ENCODE measurements around the gene NECTIN3. TPM values are rescaled to one million over a fixed set of nuclear protein-coding genes. Genes with fewer than 3 reads are reported as not detected.

The NECTIN3 gene
- total RNA-seq, 2 donors from 2014 or later = 3.5 to 5.9 TPM

DNA sequence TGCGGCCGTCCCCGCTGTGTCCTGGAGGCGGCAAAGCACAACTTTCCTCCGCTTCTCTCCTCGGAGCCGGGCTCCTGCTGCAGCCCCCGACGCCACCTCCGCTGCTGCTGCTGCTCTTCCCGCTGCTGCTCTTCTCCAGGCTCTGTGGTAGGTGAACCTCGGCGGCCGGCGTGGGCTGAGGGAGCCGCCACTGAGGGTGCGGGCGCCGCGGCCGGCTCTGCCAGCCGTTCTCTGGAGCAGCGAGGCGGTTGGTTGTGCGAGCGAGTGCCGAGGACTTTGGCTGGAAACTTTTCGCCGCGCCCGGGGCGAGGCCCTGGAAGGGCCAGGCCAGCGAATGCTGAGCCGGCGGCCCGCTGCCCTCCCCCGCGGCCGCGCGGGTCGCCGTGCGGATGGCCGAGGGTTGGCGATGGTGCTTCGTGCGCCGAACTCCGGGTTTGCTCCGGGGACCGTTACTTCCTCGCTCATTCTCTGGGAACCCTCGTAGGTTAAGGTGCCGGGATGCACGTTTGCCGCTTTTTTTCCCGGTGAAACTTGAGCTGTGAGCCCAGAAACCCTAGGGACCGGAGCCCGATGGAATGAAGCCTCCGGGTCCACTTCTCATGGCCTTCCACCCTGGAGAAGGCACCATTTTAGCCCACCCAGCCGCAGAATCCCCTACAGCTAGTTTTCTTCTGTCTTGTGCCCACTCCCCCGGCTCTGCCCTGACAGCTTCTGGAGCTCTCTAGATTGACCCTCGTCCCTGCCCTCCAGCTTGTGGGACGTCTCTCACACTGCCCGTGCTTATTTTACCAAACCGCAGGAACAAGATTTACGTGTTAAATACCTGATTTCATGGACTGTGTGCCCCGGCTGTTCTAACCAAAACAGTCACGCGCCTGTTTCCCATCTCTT, 660 bp downstream of the NECTIN3 start:
- Mint-ChIP-seq H3K36me3 (peaks cover 5 to 13% of the 10 kb centered on the region in 2 donors), H3K9me3 (no peaks in the 10 kb centered on the region), H3K27ac (peak overlapping the region in 1 of 2 donors; percentile 68)
- DNase-seq (ENCODE audit: low spot score in 2 of 2) = peak; percentile 28 to 58
- ATAC-seq = peak; percentile 39 to 43

DNA sequence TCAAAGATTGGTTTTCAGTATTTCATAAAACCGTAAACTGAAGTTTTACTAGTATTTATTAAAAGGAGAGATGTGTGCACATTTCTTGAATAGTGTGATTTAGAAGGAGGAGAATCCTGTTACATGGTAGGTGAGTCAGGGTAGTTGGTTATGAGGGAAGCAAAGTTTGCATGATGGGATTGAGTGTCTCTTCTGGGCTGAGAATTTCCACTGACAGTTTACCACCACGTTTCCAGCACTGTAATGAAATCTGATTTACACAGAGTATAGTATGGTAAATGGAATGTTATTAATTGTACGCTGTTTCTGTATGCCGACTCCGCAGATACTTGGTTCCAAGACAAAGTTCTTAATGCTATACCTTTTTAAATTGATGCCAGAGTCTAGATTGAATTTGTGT, 1.6 kb downstream of the NECTIN3 start:
- no peak for DNase-seq (ENCODE audit: low spot score in 2 of 2)
- Mint-ChIP-seq H3K27ac (no peak overlapping the region), H3K9me3 (no peaks in the 10 kb centered on the region), H3K36me3 (peaks cover 5 to 13% of the 10 kb centered on the region in 2 donors)
- no peak for ATAC-seq

DNA sequence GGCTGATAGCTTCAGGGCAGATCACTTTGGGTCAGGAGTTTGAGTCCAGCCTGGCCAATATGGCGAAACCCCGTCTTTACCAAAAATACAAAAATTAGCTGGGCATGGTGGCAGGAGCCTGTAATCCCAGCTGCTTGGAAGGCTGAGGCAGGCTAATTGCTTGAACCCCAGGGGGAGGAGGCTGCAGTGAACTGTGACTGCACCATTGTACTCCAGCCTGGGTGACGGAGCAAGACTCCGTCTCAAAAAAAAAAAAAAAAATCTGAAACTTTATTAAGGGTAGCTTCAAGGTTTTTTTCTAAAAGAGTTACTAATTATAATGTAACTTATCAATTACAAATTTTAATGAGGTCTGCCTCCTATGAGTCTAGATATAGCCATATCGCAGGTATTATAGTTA, 5.1 kb downstream of the NECTIN3 start:
- Mint-ChIP-seq H3K27ac (no peak overlapping the region), H3K36me3 (peaks cover 5 to 13% of the 10 kb centered on the region in 2 donors), H3K9me3 (no peaks in the 10 kb centered on the region)
- ATAC-seq (no peak), DNase-seq (ENCODE audit: low spot score in 2 of 2) (no peak)

DNA sequence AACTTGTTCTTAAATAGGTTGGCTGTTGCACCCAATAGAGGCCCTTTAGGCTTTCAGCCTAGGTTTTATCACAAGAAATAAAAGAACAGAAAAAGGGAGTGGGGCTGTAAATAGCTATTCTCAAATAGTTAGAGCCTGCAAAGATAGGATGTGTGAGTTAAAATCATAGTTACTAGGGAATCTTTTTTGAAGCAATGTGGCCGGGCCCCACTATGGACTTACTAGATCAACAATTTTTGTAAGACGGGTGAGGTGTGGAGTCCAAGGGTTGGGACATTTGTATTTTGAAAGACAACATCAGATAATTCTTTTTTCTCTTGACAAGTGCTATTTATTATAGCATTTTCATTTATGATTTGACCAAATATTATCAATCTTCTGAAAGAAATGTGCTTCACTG, 5.8 kb downstream of the NECTIN3 start:
- DNase-seq (ENCODE audit: low spot score in 2 of 2) = no peak
- ATAC-seq = no peak
- Mint-ChIP-seq H3K36me3 (peaks cover 5 to 11% of the 10 kb centered on the region in 2 donors), H3K9me3 (no peaks in the 10 kb centered on the region), H3K27ac (no peak overlapping the region)

DNA sequence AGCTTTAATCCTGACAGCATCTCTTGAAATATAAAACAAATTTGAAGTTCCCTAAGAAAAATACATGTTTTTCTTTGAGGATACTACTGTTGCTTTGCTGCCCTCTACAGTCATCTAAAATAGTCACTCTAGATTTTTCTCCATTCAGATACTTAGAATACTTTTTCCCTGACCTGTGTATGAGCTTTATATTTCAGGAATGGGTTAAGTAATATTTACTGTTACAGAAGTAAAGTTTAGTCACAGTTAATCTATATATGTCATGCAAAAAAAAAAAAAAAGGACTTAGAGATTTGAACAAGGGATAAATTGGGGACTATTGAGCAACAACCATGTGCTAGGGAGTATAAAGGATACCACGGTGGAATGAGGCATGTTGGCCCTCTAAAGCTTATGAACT, 8.8 kb downstream of the NECTIN3 start:
- DNase-seq (ENCODE audit: low spot score in 2 of 2) = no peak
- ATAC-seq = no peak
- no peaks in the 10 kb centered on the region for H3K9me3 Mint-ChIP-seq
- H3K27ac Mint-ChIP-seq = no peak overlapping the region
- no peaks in the 10 kb centered on the region for H3K36me3 Mint-ChIP-seq

DNA sequence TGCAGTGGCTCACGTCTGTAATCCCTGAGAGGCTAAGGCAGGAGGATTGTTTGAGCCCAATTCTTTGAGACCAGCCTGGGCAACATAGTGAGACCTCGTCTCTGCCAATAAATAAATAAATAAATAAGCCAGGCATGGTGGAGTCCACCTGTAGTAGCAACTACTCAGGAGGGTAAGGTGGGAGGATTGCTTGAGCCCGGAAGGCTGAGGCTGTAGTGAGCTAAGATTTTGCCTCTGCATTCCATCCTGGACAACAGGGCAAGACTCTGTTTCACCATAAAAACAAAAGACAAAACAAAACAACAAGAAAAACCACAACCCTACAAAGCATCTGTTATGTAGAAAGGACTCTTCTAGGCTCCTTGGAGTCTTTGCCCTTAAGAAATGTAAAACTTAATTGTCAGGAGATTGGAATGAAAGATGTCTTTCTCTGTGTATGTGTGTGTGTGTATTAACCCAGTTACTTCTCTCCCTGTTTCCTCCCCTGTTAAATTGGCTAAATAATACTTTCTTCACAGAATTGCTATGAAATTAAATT, 9.5 kb downstream of the NECTIN3 start:
- ATAC-seq (no peak), DNase-seq (ENCODE audit: low spot score in 2 of 2) (no peak)
- Mint-ChIP-seq H3K27ac (no peak overlapping the region), H3K9me3 (no peaks in the 10 kb centered on the region), H3K36me3 (no peaks in the 10 kb centered on the region)

DNA sequence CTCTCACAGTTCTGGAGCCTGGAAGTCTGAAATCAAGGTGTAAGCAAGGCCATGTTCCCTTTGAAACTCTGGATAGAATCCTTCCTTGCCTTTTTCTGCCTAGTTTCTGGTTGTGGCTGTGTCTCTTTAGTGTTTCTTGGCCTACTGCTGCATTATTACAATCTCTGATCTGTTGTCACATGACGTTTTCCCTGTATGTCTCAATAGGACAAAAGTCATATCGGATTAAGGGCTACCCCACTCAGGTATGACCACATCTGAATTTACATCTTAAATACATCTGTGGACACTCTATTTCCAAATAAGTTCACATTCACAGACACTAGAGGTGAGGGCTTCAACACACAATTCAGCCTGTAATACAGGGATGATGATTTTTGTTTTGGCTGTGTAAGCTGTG, 13.3 kb downstream of the NECTIN3 start:
- ATAC-seq (no peak), DNase-seq (ENCODE audit: low spot score in 2 of 2) (no peak)
- H3K36me3 Mint-ChIP-seq = no peaks in the 10 kb centered on the region
- no peaks in the 10 kb centered on the region for H3K9me3 Mint-ChIP-seq
- no peak overlapping the region for H3K27ac Mint-ChIP-seq

DNA sequence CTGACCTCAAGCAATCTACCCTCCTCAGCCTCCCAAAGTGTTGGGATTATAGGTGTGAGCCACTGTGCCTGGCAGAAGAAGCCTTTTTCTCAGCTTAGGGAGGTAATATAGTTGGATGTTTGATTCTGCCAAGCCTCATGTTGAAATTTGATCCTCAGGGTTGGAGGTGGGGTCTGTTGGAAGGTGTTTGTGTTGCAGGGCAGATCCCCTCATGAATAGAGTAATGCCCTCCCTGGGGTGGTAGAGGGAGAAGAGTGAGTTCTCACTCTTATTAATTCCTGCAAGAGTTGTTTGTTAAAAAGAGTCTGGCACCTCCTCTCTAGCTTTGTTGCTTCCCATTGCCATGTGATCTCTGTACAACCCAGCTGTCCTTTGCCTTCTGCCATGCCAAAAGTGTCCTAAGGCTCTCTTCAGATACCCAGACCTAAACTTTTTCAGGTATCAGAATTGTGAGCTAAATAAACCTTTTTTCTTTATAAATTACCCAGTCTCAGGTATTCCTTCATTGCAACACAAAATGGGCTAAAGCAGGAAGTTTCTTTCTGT, 16.4 kb downstream of the NECTIN3 start:
- no peak overlapping the region for H3K27ac Mint-ChIP-seq
- H3K36me3 Mint-ChIP-seq = no peaks in the 10 kb centered on the region
- ATAC-seq = no peak
- DNase-seq (ENCODE audit: low spot score in 2 of 2) = no peak
- no peaks in the 10 kb centered on the region for H3K9me3 Mint-ChIP-seq

DNA sequence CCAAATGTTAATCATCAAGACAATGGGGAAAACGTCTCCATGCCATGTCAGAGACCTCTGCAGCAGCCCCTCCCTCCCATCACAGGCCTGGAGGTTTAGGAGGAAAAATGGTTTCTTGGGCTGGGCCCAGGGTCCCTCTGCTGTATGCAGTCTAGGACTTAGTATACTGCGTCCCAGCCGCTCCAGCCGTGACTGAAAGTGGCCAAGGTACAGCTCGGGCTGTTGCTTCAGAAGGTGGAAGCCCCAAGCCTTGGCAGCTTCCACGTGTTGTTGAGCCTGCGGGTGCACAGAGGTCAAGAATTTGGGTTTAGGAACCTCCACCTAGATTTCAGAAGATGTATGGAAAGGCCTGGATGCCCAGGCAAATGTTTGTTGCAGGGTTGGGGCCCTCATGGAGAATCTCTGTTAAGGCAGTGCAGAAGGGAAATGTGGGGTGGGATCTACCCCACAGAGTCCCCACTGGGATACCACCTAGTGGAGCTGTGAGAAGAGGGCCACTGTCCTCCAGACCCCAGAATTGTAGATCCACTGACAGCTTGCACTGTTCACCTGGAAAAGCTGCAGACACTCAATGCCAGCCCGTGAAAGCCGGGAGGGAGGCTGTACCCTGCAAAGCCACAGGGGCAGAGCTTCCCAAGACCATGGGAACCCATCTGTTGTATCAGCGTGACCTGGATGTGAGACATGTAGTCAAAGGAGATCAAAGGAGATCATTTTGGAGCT, 25.0 kb downstream of the NECTIN3 start:
- peaks cover 3 to 11% of the 10 kb centered on the region in 2 donors for H3K9me3 Mint-ChIP-seq
- peaks cover 10 to 13% of the 10 kb centered on the region in 2 donors for H3K36me3 Mint-ChIP-seq
- DNase-seq (ENCODE audit: low spot score in 2 of 2) (no peak), ATAC-seq (no peak)
- no peak overlapping the region for H3K27ac Mint-ChIP-seq

DNA sequence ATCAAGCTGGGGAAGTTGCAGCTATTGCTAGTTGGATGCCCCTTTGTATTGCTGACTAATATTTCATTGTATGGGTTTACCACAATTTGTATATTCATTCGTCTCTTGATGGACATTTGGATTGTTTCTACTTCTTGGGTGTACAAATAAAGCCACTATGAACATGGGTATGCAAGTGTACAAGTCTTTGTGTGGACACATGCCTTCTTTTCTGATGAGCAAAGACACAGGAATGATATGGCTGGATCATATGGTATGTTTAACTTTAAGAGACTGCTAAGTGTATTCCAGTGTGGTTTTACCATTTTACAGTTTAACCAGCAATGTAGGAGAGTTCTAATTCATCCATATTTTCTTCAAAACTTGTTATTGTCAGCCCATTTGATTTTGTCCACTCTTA, 32.2 kb downstream of the NECTIN3 start:
- ATAC-seq (no peak), DNase-seq (ENCODE audit: low spot score in 2 of 2) (no peak)
- Mint-ChIP-seq H3K27ac (no peak overlapping the region), H3K9me3 (peaks cover 0 to 4% of the 10 kb centered on the region in 2 donors), H3K36me3 (no peaks in the 10 kb centered on the region)

DNA sequence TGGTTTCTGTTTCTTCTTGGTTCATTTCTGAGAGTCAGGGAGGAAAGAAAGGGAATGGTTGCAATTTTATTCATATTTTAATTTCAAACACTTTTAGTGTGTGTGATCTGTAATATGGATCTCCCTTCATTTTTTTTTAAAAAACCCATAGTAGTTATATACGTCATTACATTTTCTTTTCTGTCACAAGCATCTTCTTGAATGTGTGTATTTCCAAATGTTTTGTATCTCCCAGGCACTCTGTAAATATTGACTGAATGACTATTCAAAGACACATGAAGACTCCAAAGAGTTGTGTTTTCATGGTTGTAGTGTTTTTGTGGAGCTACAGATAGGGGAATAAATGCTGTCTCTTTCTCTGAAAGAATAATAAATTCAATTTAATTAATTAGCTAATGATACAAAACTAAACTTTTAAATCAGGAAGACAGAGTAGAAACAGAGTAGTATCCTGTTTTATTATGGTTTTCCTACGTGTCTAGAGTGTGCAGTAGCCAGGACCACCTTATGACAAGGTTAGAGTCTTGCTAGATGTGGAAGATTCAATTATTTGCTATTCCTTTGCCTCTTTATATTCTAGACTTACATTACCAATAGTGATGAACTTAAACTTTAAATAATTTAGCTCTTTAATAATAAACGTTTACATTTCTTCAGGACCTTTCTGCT, 35.5 kb downstream of the NECTIN3 start:
- ATAC-seq = no peak
- no peak for DNase-seq (ENCODE audit: low spot score in 2 of 2)
- Mint-ChIP-seq H3K27ac (no peak overlapping the region), H3K36me3 (no peaks in the 10 kb centered on the region), H3K9me3 (peaks cover 0 to 4% of the 10 kb centered on the region in 2 donors)

DNA sequence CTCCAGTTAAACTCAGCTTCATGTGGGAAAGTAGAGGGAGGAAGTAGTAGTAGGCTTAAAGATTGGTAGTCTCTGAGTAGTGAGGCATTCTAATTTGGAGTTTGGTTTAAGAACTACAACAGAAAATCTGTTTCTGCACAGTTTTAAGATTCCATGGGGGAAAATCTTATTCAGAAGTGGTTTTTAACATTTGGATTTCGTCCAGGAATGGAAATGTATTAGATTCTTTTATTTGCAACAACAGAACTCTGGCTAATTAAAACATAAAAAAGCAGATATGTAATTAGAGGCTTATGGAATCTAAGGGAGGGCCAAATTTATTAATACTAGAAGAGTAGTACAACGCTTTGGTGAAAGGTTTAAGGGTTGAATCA, 36.0 kb downstream of the NECTIN3 start:
- no peak for ATAC-seq
- Mint-ChIP-seq H3K27ac (no peak overlapping the region), H3K36me3 (no peaks in the 10 kb centered on the region), H3K9me3 (peaks cover 0 to 4% of the 10 kb centered on the region in 2 donors)
- DNase-seq (ENCODE audit: low spot score in 2 of 2) = no peak

DNA sequence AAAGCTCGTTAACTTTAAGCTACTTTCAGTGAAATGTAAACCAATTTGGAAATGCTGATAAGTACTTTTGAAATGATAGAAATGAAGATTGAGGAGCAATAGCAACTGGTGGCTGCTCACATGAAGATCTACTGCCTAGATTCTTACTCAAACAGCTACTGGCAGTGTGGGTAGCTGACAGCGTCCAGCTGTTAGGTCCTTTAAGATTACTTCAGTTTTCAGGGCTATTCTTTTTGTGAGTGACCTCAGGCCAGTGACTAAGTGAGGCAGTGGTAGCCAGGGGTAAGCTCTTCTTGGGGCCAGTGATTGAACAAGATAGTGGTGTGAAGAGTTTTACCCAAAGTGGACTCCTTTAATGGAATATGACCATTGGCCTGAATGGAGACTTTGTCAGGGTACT, 41.3 kb downstream of the NECTIN3 start:
- Mint-ChIP-seq H3K27ac (no peak overlapping the region), H3K36me3 (no peaks in the 10 kb centered on the region), H3K9me3 (no peaks in the 10 kb centered on the region)
- ATAC-seq (no peak), DNase-seq (ENCODE audit: low spot score in 2 of 2) (no peak)

DNA sequence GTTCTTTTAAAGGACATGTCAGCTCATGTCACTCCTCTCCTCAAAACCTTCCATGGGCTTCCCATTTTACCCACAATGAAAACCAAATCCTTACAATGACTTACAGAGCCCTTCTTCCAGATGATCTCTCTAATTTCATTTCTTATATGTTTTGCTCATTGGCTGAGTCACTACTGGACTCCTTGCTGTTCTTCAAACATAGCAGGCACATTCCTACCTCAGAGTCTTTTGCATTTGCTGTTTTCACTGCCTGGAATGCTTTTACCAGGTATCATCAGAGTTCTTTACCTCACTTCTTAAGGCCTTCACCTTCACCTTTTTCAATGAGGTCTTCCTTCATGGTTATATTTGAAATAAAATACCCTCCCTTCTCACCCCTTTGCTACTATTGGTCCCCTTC, 57.3 kb downstream of the NECTIN3 start:
- no peaks in the 10 kb centered on the region for H3K9me3 Mint-ChIP-seq
- H3K36me3 Mint-ChIP-seq = no peaks in the 10 kb centered on the region
- DNase-seq (ENCODE audit: low spot score in 2 of 2) (no peak), ATAC-seq (no peak)
- no peak overlapping the region for H3K27ac Mint-ChIP-seq

DNA sequence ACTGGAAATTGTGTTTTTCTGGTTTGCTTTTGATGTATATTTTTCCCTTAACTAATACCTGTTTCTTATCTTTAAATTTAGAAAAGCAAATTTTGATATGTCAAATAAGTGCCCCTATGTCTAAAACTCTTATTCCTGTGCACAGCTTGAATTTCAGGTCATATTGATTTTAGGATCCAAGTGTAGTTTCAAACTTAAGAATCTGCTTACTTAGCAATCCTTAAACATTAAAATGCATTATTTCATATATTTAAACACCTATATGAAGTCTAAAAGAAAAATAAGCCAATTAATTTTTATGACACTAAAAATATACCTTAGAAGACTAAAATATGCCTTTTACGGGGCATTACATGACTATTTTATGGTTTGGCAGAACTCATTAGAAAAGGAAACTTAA, 59.2 kb downstream of the NECTIN3 start:
- no peak for DNase-seq (ENCODE audit: low spot score in 2 of 2)
- Mint-ChIP-seq H3K27ac (no peak overlapping the region), H3K9me3 (no peaks in the 10 kb centered on the region), H3K36me3 (no peaks in the 10 kb centered on the region)
- ATAC-seq = no peak

DNA sequence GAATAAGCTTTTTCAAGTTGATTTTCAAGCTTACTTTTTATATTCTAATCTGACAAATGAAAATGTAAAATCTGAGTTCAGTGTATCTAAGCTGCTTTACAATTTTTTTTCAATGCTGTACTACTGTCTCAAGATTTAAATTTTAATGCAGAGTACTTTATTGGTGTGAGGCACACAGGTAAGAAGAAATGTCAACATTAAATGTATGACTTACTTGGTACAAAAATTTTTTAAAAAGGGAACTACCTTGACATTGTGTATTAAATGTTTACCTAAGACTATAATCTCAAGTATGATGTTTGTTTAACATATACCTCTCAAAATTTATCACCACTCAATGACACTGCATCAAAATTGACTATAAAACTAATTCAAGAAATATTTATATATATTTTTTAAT, 62.7 kb downstream of the NECTIN3 start:
- Mint-ChIP-seq H3K9me3 (no peaks in the 10 kb centered on the region), H3K27ac (no peak overlapping the region), H3K36me3 (no peaks in the 10 kb centered on the region)
- DNase-seq (ENCODE audit: low spot score in 2 of 2) (no peak), ATAC-seq (no peak)

DNA sequence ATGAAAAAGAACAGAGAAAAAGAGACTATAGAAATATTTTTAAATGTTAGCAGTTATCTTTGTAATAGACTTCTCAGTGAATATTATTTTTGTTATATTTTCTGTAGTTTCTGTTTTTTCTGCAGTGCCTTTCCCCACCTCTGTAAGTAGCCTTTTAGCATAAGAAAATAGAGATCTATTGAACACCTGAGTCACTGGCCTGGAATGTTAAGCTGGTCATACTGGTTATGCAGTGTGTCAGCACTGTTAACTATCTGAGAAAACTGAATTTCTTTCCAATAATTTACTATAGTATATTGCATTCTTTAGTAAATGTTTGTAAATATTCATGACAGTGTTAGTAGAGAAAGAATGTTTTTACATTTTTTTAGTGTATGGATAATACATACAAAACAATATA, 79.8 kb downstream of the NECTIN3 start:
- DNase-seq (ENCODE audit: low spot score in 2 of 2) = no peak
- H3K27ac Mint-ChIP-seq = no peak overlapping the region
- H3K36me3 Mint-ChIP-seq = no peaks in the 10 kb centered on the region

More for the DNA sequence above, 79.8 kb downstream of the NECTIN3 start:
- no peak for ATAC-seq
- no peaks in the 10 kb centered on the region for H3K9me3 Mint-ChIP-seq
